Astrocyte (in vitro differentiated cells and primary cell): ENCODE results near the gene CYP19A1.

ENCODE experiments used
- EZH2 ChIP-seq: IDR thresholded peaks from 2 replicates; pipeline ENCODE4 v1.6.1; 2012; ENCODE audit warnings: mild to moderate bottlenecking, low read length, inconsistent platforms; ENCODE audit not compliant: insufficient read depth
- TF ChIP-seq, protein P1 (sequence below): IDR thresholded peaks from 2 replicates; pipeline ENCODE4 v1.5.1; 2011; ENCODE audit warnings: low read depth, mild to moderate bottlenecking, inconsistent platforms, low read length, moderate library complexity; ENCODE audit not compliant: insufficient read depth

DNA sequence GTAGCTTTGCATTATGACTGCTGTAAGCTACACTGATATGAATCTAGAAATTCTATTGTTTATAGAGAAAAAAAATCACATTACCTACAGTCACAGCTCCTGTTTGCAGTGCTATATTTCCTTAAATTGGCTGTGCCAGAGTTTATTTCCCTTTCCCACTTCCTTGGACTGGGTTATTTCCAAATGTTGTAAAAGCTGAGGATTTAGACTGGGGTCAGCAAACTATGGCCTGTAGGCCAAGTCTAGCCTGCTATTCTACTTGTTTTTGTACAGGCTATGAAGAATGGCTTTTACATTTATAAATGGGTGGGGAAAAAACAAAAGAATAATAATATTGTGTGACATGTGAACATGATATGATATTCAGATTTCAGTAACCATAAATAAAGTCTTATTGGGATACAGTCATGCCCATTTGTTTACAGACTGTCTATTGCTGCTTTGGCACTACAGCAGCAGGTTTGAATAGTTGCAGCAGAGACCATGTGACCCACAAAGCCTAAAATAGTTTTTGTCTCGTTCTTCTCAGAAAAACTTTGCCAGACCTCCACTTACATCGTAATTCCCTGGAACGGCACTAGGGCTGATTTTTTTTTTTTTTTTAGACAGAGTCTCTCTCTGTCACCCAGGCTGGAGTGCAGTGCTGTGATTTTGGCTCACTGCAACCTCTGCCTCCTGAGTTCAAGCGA is 10.9 kb upstream of the CYP19A1 start:
- TF ChIP-seq, protein P1, sequence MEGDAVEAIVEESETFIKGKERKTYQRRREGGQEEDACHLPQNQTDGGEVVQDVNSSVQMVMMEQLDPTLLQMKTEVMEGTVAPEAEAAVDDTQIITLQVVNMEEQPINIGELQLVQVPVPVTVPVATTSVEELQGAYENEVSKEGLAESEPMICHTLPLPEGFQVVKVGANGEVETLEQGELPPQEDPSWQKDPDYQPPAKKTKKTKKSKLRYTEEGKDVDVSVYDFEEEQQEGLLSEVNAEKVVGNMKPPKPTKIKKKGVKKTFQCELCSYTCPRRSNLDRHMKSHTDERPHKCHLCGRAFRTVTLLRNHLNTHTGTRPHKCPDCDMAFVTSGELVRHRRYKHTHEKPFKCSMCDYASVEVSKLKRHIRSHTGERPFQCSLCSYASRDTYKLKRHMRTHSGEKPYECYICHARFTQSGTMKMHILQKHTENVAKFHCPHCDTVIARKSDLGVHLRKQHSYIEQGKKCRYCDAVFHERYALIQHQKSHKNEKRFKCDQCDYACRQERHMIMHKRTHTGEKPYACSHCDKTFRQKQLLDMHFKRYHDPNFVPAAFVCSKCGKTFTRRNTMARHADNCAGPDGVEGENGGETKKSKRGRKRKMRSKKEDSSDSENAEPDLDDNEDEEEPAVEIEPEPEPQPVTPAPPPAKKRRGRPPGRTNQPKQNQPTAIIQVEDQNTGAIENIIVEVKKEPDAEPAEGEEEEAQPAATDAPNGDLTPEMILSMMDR: no peak
- no peak for TF ChIP-seq EZH2
